HCT116 (cell line): ENCODE results near the gene NUDT22. TPM values are rescaled to one million over a fixed set of nuclear protein-coding genes. Genes with fewer than 3 reads are reported as not detected.

Experiments used
- ATAC-seq: fragments of 200-7000 bp; cut with Tn5 transposase; 2 replicates; pipeline ENCODE4 v1.9.1; 2020; ENCODE audit warnings: mild to moderate bottlenecking, moderate library complexity
- BruUV-seq: library from RNA; stranded (reverse); fragments of 400-500 nt; replicated peaks from 2 replicates; lab custom pipeline; 2021; lab: Mats Ljungman, UMichigan
- CTCF ChIA-PET: fragments of 300-600 bp; sonication (Branson Sonifier 250); formaldehyde crosslinking; loops from one replicate; lab custom pipeline; 2021; ENCODE audit warnings: antibody characterized with exemption; lab: Charles Lee
- POLR2A ChIA-PET: fragments of 300-600, 350-600 bp; sonication (Branson Sonifier 250); formaldehyde crosslinking; loops from one replicate; lab custom pipeline; 2021; ENCODE audit warnings: antibody characterized with exemption; lab: Charles Lee
- RAD21 ChIA-PET, 2 experiments: fragments of 300-600 bp; sonication (Branson Sonifier 250); formaldehyde crosslinking; loops; one replicate each; lab custom pipeline; 2023; ENCODE audit warnings: low total read pairs in 2 of 2; ENCODE audit not compliant: uncharacterized antibody in 2 of 2, unreplicated experiment in 2 of 2, low non-redundant PET in 1 of 2; lab: Charles Lee
- DNase-seq: peaks from one replicate; pipeline ENCODE4 v3.0.0-alpha.2; 2010; ENCODE audit warnings: low read depth, low spot score
- H2AFZ ChIP-seq: fragments of 200-600 bp; shearing (Covaris generic), sonication (generic); 2 replicates; pipeline ENCODE4 v1.6.1; 2017; ENCODE audit warnings: low read depth, mixed run types, mixed read lengths, antibody characterized with exemption, low read length; ENCODE audit not compliant: poor library complexity, severe bottlenecking
- H3K27ac ChIP-seq: 2 replicates; pipeline ENCODE4 v1.5.1; 2012; ENCODE audit warnings: low read depth, low read length
- H3K27me3 ChIP-seq: fragments of 200-600 bp; sonication (generic); 2 replicates; pipeline ENCODE4 v1.6.1; 2016; ENCODE audit warnings: mixed run types, low read length, mixed read lengths; ENCODE audit not compliant: insufficient read depth
- H3K36me3 ChIP-seq, 2 experiments: fragments of 200-500 bp in 1 of 2; fragments of 200-600 bp in 1 of 2; sonication (Bioruptor generic) in 1 of 2; sonication (generic) in 1 of 2; 2 replicates each; pipeline versions ENCODE4 v1.5.1 to v1.6.1; 2014 to 2016; ENCODE audit warnings: low read length in 2 of 2, inconsistent platforms in 1 of 2, mixed read lengths in 1 of 2, mixed run types in 1 of 2; ENCODE audit not compliant: insufficient read depth in 2 of 2, control insufficient read depth in 1 of 2
- H3K4me1 ChIP-seq, 2 experiments: fragments of 200-600 bp in 1 of 2; sonication (generic) in 1 of 2; 2 replicates each; pipeline versions ENCODE4 v1.5.1 to v1.6.1; 2012 to 2017; ENCODE audit warnings: low read length in 2 of 2, inconsistent platforms in 1 of 2, mild to moderate bottlenecking in 1 of 2, mixed read lengths in 1 of 2, mixed run types in 1 of 2, moderate library complexity in 1 of 2; ENCODE audit not compliant: insufficient read depth in 2 of 2, control insufficient read depth in 1 of 2
- H3K4me2 ChIP-seq: fragments of 200-600 bp; sonication (generic); 2 replicates; pipeline ENCODE4 v1.6.1; 2017; ENCODE audit warnings: mixed run types, low read length, mixed read lengths
- H3K4me3 ChIP-seq, 2 experiments: fragments of 200-600 bp in 1 of 2; sonication (generic) in 1 of 2; replicated peaks in 1 of 2; 2 replicates each; pipeline ENCODE4 v1.5.1; 2011 to 2016; ENCODE audit warnings: low read length in 2 of 2, control low read depth in 1 of 2, low read depth in 1 of 2, mild to moderate bottlenecking in 1 of 2, mixed read lengths in 1 of 2, mixed run types in 1 of 2
- H3K79me2 ChIP-seq: fragments of 200-600 bp; sonication (generic); 2 replicates; pipeline ENCODE4 v1.6.1; 2017; ENCODE audit warnings: mild to moderate bottlenecking, mixed run types, low read length, moderate library complexity, mixed read lengths; ENCODE audit not compliant: insufficient read depth
- H3K9ac ChIP-seq: fragments of 200-600 bp; sonication (generic); 2 replicates; pipeline ENCODE4 v1.6.1; 2016; ENCODE audit warnings: low read length, mixed read lengths
- H3K9me2 ChIP-seq: fragments of 200-600 bp; sonication (generic), shearing (Covaris generic); 2 replicates; pipeline ENCODE4 v1.6.1; 2017; ENCODE audit warnings: mixed run types, mild to moderate bottlenecking, moderate library complexity; ENCODE audit not compliant: insufficient read depth
- H3K9me3 ChIP-seq, 2 experiments: fragments of 200-500 bp in 1 of 2; fragments of 200-600 bp in 1 of 2; sonication (Bioruptor generic) in 1 of 2; sonication (generic) in 1 of 2; 2 replicates each; pipeline ENCODE4 v1.6.1; 2014 to 2017; ENCODE audit warnings: low read length in 2 of 2, mixed read lengths in 2 of 2, inconsistent platforms in 1 of 2, low read depth in 1 of 2, mild to moderate bottlenecking in 1 of 2, mixed run types in 1 of 2, moderate library complexity in 1 of 2; ENCODE audit not compliant: control insufficient read depth in 1 of 2, insufficient read depth in 1 of 2
- H4K20me1 ChIP-seq: fragments of 200-600 bp; sonication (generic), shearing (Covaris generic); 2 replicates; pipeline ENCODE4 v1.6.1; 2017; ENCODE audit warnings: mixed run types, mild to moderate bottlenecking, moderate library complexity; ENCODE audit not compliant: insufficient read depth
- ELF1 ChIP-seq: IDR thresholded peaks from 2 replicates; pipeline ENCODE4 v1.6.1; 2012; ENCODE audit warnings: low read depth, borderline replicate concordance
- EZH2 ChIP-seq: fragments of 200-600 bp; sonication (generic); IDR thresholded peaks from 2 replicates; pipeline ENCODE4 v1.6.1; 2017; ENCODE audit warnings: antibody characterized with exemption, mixed run types
- JUND ChIP-seq: IDR thresholded peaks from 2 replicates; pipeline ENCODE4 v1.6.1; 2012
- POLR2A ChIP-seq: IDR thresholded peaks from 2 replicates; pipeline ENCODE4 v1.7.0; 2011; ENCODE audit warnings: borderline replicate concordance; ENCODE audit not compliant: insufficient read depth, insufficient read length; ENCODE audit errors: extremely low read depth
- ZFX ChIP-seq: fragments of 450-650 bp; IDR thresholded peaks from 2 replicates; pipeline ENCODE4 v1.6.1; 2017
- ZNF274 ChIP-seq: fragments of 200-500 bp; sonication (Bioruptor generic); IDR thresholded peaks from 2 replicates; pipeline ENCODE4 v1.6.1; 2014; ENCODE audit warnings: mild to moderate bottlenecking, low read depth, low read length, inconsistent platforms
- intact Hi-C: fragments of 100-400 bp; cut with micrococcal nuclease; formaldehyde crosslinking; loops from 2 replicates; pipeline ENCODE4 v1.10.0; 2022
- total RNA-seq: library from RNA; stranded (reverse); gene quantifications from one replicate; pipeline ENCODE4 v1.2.1, GENCODE V29; 2021; ENCODE audit not compliant: unreplicated experiment

Gene NUDT22
- total RNA-seq, 1 experiment from 2014 or later, result 70.9 TPM

DNA sequence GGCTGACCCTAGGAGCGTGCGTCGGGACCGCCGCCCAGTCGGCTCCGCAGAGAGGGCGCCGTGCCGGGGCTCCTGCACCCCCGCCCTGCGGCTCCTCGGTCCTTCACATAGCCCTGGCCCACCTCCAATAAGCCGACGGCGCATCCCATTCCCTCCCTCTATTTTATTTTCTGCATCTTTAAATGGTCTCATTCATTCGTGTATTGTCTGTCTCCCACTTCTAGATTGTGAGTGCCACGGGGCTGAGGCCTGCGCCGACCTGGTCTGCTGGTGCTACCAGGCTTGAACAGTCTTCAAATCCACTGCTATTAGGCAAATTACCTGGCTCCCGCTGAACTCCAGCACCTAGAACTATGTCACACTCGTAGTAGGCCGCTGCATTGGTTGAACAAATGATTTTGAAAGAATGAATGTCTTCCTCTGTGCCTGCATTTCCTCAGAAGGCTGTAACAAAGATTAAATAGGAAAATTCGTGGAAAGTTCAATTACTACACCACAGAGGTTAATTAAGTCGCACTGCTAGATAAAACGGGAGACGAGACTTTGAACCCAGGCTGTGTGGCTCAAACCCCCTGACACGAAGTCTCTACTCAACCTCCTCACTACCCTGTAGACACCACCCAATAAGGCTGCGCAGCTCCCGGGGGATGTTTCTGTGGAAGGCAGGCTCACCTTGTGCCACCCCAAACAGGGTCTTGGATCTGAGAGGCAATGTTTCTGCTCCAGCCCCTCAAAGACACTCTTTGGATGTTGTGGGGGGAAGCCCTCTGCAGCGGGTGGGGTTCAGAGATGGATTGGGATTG is 21.9 kb downstream of the NUDT22 start:
- peaks cover 0 to 12% of the 10 kb centered on the region in 2 experiments; a peak in 1 of 4 replicates for H3K36me3 ChIP-seq
- peak overlapping the region; percentile 95 for H3K9ac ChIP-seq
- H2AFZ ChIP-seq, result no peak overlapping the region
- BruUV-seq, result no TSS peak
- H3K9me2 ChIP-seq, result no peaks in the 10 kb centered on the region
- H3K27me3 ChIP-seq, result no peaks in the 10 kb centered on the region
- ChIA-PET RAD21 (no interaction called here), POLR2A (interaction anchor here (2.4 to 4.6 kb wide), 2 partner anchors 22 to 56 kb away, joined by 5 to 29 read pairs; no protein-coding TSS in a partner anchor), CTCF (interaction anchor here (3.1 kb wide), 1 partner anchor 108 kb away, joined by 15 read pairs; no protein-coding TSS in a partner anchor)
- peak overlapping the region; percentile 94 for H3K27ac ChIP-seq
- DNase-seq (no peak), ATAC-seq (peak; percentile 2; the same call in 1 of the 2 replicates)
- H3K4me1 ChIP-seq, result peaks cover 34 to 76% of the 10 kb centered on the region in 2 experiments
- no peaks in the 10 kb centered on the region for H3K9me3 ChIP-seq
- H4K20me1 ChIP-seq, result no peaks in the 10 kb centered on the region
- peak overlapping the region; percentile 96 for H3K4me2 ChIP-seq
- peak; percentile 78 for TF ChIP-seq ZFX
- peak; percentile 13 for TF ChIP-seq POLR2A
- TF ChIP-seq ZNF274, result no peak
- peaks cover 50% of the 10 kb centered on the region for H3K79me2 ChIP-seq
- intact Hi-C loops, result no loop called here
- peak overlapping the region; percentile 57 to 74 for H3K4me3 ChIP-seq

DNA sequence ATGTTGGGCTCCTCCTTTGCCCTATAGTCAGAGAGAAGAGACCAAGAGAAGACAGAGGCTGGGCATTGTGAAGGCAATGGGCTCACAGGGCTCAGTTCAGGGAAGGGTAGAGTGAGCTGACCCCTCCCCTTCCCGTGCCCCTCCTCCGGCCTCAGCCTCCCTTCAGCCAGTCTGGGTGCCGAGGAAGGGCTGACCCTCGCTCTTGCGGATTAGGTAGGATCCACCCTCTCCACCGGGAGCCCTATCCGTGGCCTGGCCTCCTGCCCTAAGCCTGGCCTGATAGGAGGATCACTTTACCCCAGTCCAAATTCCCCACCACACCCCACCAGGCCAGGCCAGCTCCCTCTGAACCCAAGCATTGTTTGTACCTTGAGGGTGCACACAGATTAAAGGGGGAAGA is 22.5 kb downstream of the NUDT22 start:
- ATAC-seq, result no peak
- Histone ChIP-seq H3K9me3 (no peaks in the 10 kb centered on the region), H3K9me2 (no peaks in the 10 kb centered on the region), H3K79me2 (peaks cover 50% of the 10 kb centered on the region), H3K4me1 (peaks cover 34 to 76% of the 10 kb centered on the region in 2 experiments), H3K27ac (peak overlapping the region; percentile 94), H3K36me3 (peaks cover 0 to 6% of the 10 kb centered on the region in 2 experiments; a peak in 1 of 4 replicates), H2AFZ (no peak overlapping the region), H4K20me1 (no peaks in the 10 kb centered on the region), H3K4me3 (no peak overlapping the region), H3K27me3 (no peaks in the 10 kb centered on the region)
- no TSS peak for BruUV-seq
- ChIA-PET RAD21 (no interaction called here), POLR2A (interaction anchor here (1.4 kb wide), 1 partner anchor 63 kb away, joined by 3 read pairs; no protein-coding TSS in a partner anchor), CTCF (interaction anchor here (1.9 kb wide), 1 partner anchor 108 kb away, joined by 4 read pairs; no protein-coding TSS in a partner anchor)
- DNase-seq, result no peak
- TF ChIP-seq JUND, result no peak
- TF ChIP-seq ELF1, result no peak
- no peak for TF ChIP-seq EZH2
- TF ChIP-seq, all 23 proteins: peak for 0
- Histone ChIP-seq H3K9ac (no peak overlapping the region), H3K4me2 (peak overlapping the region; percentile 96)
- intact Hi-C loops, result no loop called here
